Airway epithelial cell (primary cell): Measurements from ENCODE around the gene FHAD1. TPM values are rescaled to one million over a fixed set of nuclear protein-coding genes. Genes with fewer than 3 reads are reported as not detected.

Experiments
- total RNA-seq: library from RNA; depleted of rRNA; stranded (reverse); fragments of >200 nt; gene quantifications from 2 replicates; pipeline ENCODE4 v1.2.3, GENCODE V29; 2015

The FHAD1 gene
- under 0.01 TPM in 1 of 2 replicates, not detected in the other for total RNA-seq

DNA sequence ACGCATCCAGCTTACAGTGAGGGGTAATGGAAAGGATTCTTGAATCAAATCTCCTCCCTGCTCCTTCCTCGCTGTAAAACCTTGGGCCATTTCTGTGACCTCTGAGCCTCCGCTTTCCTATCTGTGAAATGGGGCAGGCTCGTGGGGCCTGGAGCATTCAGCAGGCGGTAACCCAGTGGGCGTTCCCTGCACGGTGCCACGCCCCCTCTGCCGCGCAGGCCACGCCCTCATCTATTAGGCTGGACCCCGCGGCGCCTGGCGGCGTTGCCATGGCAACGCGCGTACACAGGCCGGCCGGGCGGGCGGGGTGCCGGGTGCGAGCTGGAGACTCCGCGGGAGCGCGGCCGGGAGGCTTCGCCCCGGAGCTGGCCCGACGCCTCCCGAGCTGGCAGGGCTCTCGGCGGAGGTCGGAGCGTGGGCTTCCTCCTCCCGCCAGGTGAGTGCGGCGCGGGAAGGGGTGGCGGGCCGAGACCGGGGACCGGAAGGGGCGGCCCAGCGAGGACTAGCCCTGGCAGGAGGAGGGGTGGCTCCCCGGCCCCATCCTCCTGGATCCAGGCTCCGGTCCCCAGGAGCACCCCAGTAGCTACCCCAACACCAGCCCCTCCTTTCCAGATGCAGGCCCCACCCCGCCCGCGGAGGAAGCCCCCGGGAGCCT, at the start of gene FHAD1:
Gene FHAD1, plus strand, starts transcription at position 264 of the 655 bp plus-strand sequence. CDS start 4,562 bp downstream, outside the sequence.

DNA sequence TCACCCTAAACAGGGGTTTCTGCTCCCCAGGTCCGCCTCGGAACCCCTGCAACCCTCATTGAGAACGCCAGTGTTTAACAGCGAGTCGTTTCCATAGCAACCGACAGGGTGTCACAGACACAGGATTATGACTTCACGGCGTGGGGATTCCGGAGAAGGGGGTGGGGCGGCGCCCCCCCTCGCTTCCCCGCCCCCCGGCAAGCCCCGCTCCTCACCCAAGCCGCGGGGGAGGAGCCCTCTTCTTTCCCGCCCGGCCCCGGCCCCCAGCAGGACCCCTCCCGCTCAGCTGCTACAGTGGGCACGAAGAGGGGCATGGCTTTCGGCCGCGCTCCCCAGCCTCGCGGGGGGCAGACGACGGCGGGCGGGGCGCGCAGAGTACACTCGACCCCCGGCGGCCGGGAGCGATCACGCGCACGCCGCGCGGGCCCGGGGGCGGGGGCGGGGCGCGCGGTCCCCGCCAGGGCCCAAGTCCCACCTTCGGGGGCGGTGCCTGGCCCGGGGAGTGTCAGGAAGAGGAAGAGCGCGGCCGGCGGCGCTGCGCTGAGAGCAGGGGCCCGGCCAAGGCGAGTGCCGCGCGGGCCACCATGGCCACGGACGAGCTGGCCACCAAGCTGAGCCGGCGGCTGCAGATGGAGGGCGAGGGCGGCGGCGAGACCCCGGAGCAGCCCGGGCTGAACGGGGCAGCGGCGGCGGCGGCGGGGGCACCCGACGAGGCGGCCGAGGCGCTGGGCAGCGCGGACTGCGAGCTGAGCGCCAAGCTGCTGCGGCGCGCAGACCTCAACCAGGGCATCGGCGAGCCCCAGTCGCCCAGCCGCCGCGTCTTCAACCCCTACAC, 162.6 kb downstream of the FHAD1 start, which contains the start of gene EFHD2:
Gene EFHD2, plus strand, starts transcription at position 501 of the 835 bp plus-strand sequence. Its CDS starts 84 bp downstream, at position 585.

Other genes with a start within 250 kb of the FHAD1 start
- 21.3 and 24.9 TPM in 2 replicates for gene TMEM51, start 93.5 kb upstream of the FHAD1 start, total RNA-seq
- gene EFHD2, start 162.7 kb downstream of the FHAD1 start, total RNA-seq, result 71.5 and 83.0 TPM in 2 replicates
- gene CTRC, start 191.2 kb downstream of the FHAD1 start, total RNA-seq, result not detected in 2 replicates
- gene CELA2A, start 209.5 kb downstream of the FHAD1 start, total RNA-seq, result not detected in 2 replicates
- not detected in 2 replicates for gene CELA2B, start 228.9 kb downstream of the FHAD1 start, total RNA-seq